Measurements from ENCODE around the gene TSHZ2.

The TSHZ2 gene

GRCh38 chr20:53148771-53149147, 176.6 kb downstream of the TSHZ2 start:
- no peak for DNase-seq (ENCODE audit: low read depth, low spot score)
- no CpG with 5 or more reads among the region's 3 CpGs for WGBS (ENCODE audit: insufficient coverage, insufficient read length)
- Histone ChIP-seq H3K4me3 (ENCODE audit: low read length) (no peak overlapping the region), H3K9me3 (ENCODE audit: control insufficient read depth, insufficient read depth, low read length) (no peaks in the 10 kb centered on the region), H3K36me3 (ENCODE audit: control insufficient read depth, insufficient read depth, low read length) (no peaks in the 10 kb centered on the region), H3K27me3 (ENCODE audit: control insufficient read depth, insufficient read depth, low read length) (no peaks in the 10 kb centered on the region), H3K4me1 (ENCODE audit: control insufficient read depth, insufficient read depth, low read length) (no peaks in the 10 kb centered on the region), H3K27ac (ENCODE audit: low read length) (no peak overlapping the region)

GRCh38 chr20:53149148-53149889, 177.2 kb downstream of the TSHZ2 start:
- H3K27me3 ChIP-seq (ENCODE audit: control insufficient read depth, insufficient read depth, low read length): no peaks in the 10 kb centered on the region
- H3K9me3 ChIP-seq (ENCODE audit: control insufficient read depth, insufficient read depth, low read length): no peaks in the 10 kb centered on the region
- H3K4me1 ChIP-seq (ENCODE audit: control insufficient read depth, insufficient read depth, low read length): no peaks in the 10 kb centered on the region
- DNase-seq (ENCODE audit: low read depth, low spot score): no peak
- H3K27ac ChIP-seq (ENCODE audit: low read length): no peak overlapping the region
- no CpG with 5 or more reads among the region's 7 CpGs for WGBS (ENCODE audit: insufficient coverage, insufficient read length)
- H3K36me3 ChIP-seq (ENCODE audit: control insufficient read depth, insufficient read depth, low read length): no peaks in the 10 kb centered on the region
- no peak overlapping the region for H3K4me3 ChIP-seq (ENCODE audit: low read length)

- no peaks in the 10 kb centered on the region for H3K4me1 ChIP-seq (ENCODE audit: control insufficient read depth, insufficient read depth, low read length)
- no peak overlapping the region for H3K4me3 ChIP-seq (ENCODE audit: low read length)
- H3K27ac ChIP-seq (ENCODE audit: low read length): no peak overlapping the region
- no peaks in the 10 kb centered on the region for H3K9me3 ChIP-seq (ENCODE audit: control insufficient read depth, insufficient read depth, low read length)
- no peaks in the 10 kb centered on the region for H3K27me3 ChIP-seq (ENCODE audit: control insufficient read depth, insufficient read depth, low read length)
- DNase-seq (ENCODE audit: low read depth, low spot score): no peak
- WGBS (ENCODE audit: insufficient coverage, insufficient read length): no CpG with 5 or more reads among the region's 4 CpGs
- H3K36me3 ChIP-seq (ENCODE audit: control insufficient read depth, insufficient read depth, low read length): no peaks in the 10 kb centered on the region
Measured at GRCh38 chr20:53149890-53150205, 177.7 kb downstream of the TSHZ2 start.

- Histone ChIP-seq H3K9me3 (ENCODE audit: control insufficient read depth, insufficient read depth, low read length) (no peaks in the 10 kb centered on the region), H3K27ac (ENCODE audit: low read length) (no peak overlapping the region), H3K4me3 (ENCODE audit: low read length) (no peak overlapping the region), H3K4me1 (ENCODE audit: control insufficient read depth, insufficient read depth, low read length) (no peaks in the 10 kb centered on the region), H3K36me3 (ENCODE audit: control insufficient read depth, insufficient read depth, low read length) (no peaks in the 10 kb centered on the region), H3K27me3 (ENCODE audit: control insufficient read depth, insufficient read depth, low read length) (no peaks in the 10 kb centered on the region)
- no peak for DNase-seq (ENCODE audit: low read depth, low spot score)
- no CpG with 5 or more reads among the region's 1 CpG for WGBS (ENCODE audit: insufficient coverage, insufficient read length)
Measured at GRCh38 chr20:53150532-53150931, 178.4 kb downstream of the TSHZ2 start.

- H3K4me3 ChIP-seq (ENCODE audit: low read length): no peak overlapping the region
- no peaks in the 10 kb centered on the region for H3K9me3 ChIP-seq (ENCODE audit: control insufficient read depth, insufficient read depth, low read length)
- DNase-seq (ENCODE audit: low read depth, low spot score): no peak
- H3K27ac ChIP-seq (ENCODE audit: low read length): no peak overlapping the region
- no peaks in the 10 kb centered on the region for H3K36me3 ChIP-seq (ENCODE audit: control insufficient read depth, insufficient read depth, low read length)
- H3K27me3 ChIP-seq (ENCODE audit: control insufficient read depth, insufficient read depth, low read length): no peaks in the 10 kb centered on the region
- H3K4me1 ChIP-seq (ENCODE audit: control insufficient read depth, insufficient read depth, low read length): no peaks in the 10 kb centered on the region
Measured at GRCh38 chr20:53152228-53152627, 180.1 kb downstream of the TSHZ2 start.

- Histone ChIP-seq H3K36me3 (ENCODE audit: control insufficient read depth, insufficient read depth, low read length) (no peaks in the 10 kb centered on the region), H3K27me3 (ENCODE audit: control insufficient read depth, insufficient read depth, low read length) (no peaks in the 10 kb centered on the region), H3K27ac (ENCODE audit: low read length) (no peak overlapping the region), H3K4me1 (ENCODE audit: control insufficient read depth, insufficient read depth, low read length) (no peaks in the 10 kb centered on the region), H3K4me3 (ENCODE audit: low read length) (no peak overlapping the region), H3K9me3 (ENCODE audit: control insufficient read depth, insufficient read depth, low read length) (no peaks in the 10 kb centered on the region)
- no peak for DNase-seq (ENCODE audit: low read depth, low spot score)
- WGBS (ENCODE audit: insufficient coverage, insufficient read length): no CpG with 5 or more reads among the region's 2 CpGs
Measured at GRCh38 chr20:53154540-53154939, 182.4 kb downstream of the TSHZ2 start.

- Histone ChIP-seq H3K36me3 (ENCODE audit: control insufficient read depth, insufficient read depth, low read length) (no peaks in the 10 kb centered on the region), H3K27me3 (ENCODE audit: control insufficient read depth, insufficient read depth, low read length) (no peaks in the 10 kb centered on the region), H3K9me3 (ENCODE audit: control insufficient read depth, insufficient read depth, low read length) (no peaks in the 10 kb centered on the region), H3K27ac (ENCODE audit: low read length) (no peak overlapping the region), H3K4me1 (ENCODE audit: control insufficient read depth, insufficient read depth, low read length) (no peaks in the 10 kb centered on the region), H3K4me3 (ENCODE audit: low read length) (no peak overlapping the region)
- peak; percentile 74 for DNase-seq (ENCODE audit: low read depth, low spot score)
- WGBS (ENCODE audit: insufficient coverage, insufficient read length): no CpG with 5 or more reads among the region's 11 CpGs
Measured at GRCh38 chr20:53157443-53158408, 185.6 kb downstream of the TSHZ2 start.

- no peaks in the 10 kb centered on the region for H3K4me1 ChIP-seq (ENCODE audit: control insufficient read depth, insufficient read depth, low read length)
- no peaks in the 10 kb centered on the region for H3K36me3 ChIP-seq (ENCODE audit: control insufficient read depth, insufficient read depth, low read length)
- H3K9me3 ChIP-seq (ENCODE audit: control insufficient read depth, insufficient read depth, low read length): no peaks in the 10 kb centered on the region
- no CpG with 5 or more reads among the region's 1 CpG for WGBS (ENCODE audit: insufficient coverage, insufficient read length)
- H3K4me3 ChIP-seq (ENCODE audit: low read length): no peak overlapping the region
- DNase-seq (ENCODE audit: low read depth, low spot score): no peak
- no peaks in the 10 kb centered on the region for H3K27me3 ChIP-seq (ENCODE audit: control insufficient read depth, insufficient read depth, low read length)
- no peak overlapping the region for H3K27ac ChIP-seq (ENCODE audit: low read length)
Measured at GRCh38 chr20:53159160-53159559, 187.0 kb downstream of the TSHZ2 start.

- no peak for DNase-seq (ENCODE audit: low read depth, low spot score)
- no CpG with 5 or more reads among the region's 3 CpGs for WGBS (ENCODE audit: insufficient coverage, insufficient read length)
- Histone ChIP-seq H3K27me3 (ENCODE audit: control insufficient read depth, insufficient read depth, low read length) (no peaks in the 10 kb centered on the region), H3K4me1 (ENCODE audit: control insufficient read depth, insufficient read depth, low read length) (no peaks in the 10 kb centered on the region), H3K36me3 (ENCODE audit: control insufficient read depth, insufficient read depth, low read length) (no peaks in the 10 kb centered on the region), H3K27ac (ENCODE audit: low read length) (no peak overlapping the region), H3K4me3 (ENCODE audit: low read length) (no peak overlapping the region), H3K9me3 (ENCODE audit: control insufficient read depth, insufficient read depth, low read length) (no peaks in the 10 kb centered on the region)
Measured at GRCh38 chr20:53161073-53161472, 188.9 kb downstream of the TSHZ2 start.

- Histone ChIP-seq H3K4me3 (ENCODE audit: low read length) (no peak overlapping the region), H3K9me3 (ENCODE audit: control insufficient read depth, insufficient read depth, low read length) (no peaks in the 10 kb centered on the region), H3K27me3 (ENCODE audit: control insufficient read depth, insufficient read depth, low read length) (no peaks in the 10 kb centered on the region), H3K27ac (ENCODE audit: low read length) (no peak overlapping the region), H3K4me1 (ENCODE audit: control insufficient read depth, insufficient read depth, low read length) (no peaks in the 10 kb centered on the region), H3K36me3 (ENCODE audit: control insufficient read depth, insufficient read depth, low read length) (no peaks in the 10 kb centered on the region)
- DNase-seq (ENCODE audit: low read depth, low spot score): no peak
- no CpG with 5 or more reads among the region's 4 CpGs for WGBS (ENCODE audit: insufficient coverage, insufficient read length)
Measured at GRCh38 chr20:53161473-53161872, 189.3 kb downstream of the TSHZ2 start.
